ENCODE measurements around the gene UPB1. TPM values are rescaled to one million over a fixed set of nuclear protein-coding genes. Genes with fewer than 3 reads are reported as not detected.

UPB1 gene
- total and polyA plus RNA-seq, 8 donors, result 0.35 to 0.73 TPM; not detected in 6

DNA sequence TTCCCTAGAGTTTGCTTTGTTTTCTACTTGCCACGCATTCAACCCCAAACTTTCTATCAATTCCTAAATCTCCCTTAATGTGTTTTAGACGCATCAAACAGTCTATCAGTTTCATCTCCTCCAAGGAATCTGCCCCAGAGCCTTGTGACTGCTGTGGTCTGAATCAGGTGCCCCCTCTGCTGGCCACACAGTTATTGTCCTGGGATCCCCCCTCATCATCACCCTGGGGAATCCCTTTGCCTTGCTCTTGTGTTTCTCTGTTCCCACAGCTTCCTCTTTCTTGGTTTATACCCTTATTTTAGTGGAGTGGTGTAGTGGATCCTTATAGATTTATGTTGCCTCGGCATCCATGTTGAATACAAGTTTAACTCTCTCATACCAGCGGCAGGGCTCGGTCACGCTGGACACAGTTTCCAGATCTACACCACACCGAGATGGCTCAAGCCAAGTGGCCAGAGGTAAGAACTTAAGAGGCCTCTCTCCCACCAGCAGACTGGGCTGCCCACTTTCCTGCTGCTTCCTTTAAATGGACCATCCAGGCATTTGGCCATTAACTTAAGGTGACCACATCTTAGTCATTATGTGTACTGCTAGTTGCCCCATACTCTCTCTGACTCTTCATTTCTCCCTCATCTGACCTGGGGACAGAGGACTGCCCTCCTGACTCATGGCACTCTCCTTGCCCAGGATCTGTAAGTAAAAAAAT is 8.2 kb downstream of the UPB1 start:
- peak; percentile 63 to 73 for DNase-seq
- WGBS, 5 donors, result 69 to 81% (median 79%) methylated on average over 7 of the region's 7 CpGs
- no peak for TF ChIP-seq EP300 (IDR thresholded peaks at IDR 0.05)
- TF ChIP-seq, protein P1, sequence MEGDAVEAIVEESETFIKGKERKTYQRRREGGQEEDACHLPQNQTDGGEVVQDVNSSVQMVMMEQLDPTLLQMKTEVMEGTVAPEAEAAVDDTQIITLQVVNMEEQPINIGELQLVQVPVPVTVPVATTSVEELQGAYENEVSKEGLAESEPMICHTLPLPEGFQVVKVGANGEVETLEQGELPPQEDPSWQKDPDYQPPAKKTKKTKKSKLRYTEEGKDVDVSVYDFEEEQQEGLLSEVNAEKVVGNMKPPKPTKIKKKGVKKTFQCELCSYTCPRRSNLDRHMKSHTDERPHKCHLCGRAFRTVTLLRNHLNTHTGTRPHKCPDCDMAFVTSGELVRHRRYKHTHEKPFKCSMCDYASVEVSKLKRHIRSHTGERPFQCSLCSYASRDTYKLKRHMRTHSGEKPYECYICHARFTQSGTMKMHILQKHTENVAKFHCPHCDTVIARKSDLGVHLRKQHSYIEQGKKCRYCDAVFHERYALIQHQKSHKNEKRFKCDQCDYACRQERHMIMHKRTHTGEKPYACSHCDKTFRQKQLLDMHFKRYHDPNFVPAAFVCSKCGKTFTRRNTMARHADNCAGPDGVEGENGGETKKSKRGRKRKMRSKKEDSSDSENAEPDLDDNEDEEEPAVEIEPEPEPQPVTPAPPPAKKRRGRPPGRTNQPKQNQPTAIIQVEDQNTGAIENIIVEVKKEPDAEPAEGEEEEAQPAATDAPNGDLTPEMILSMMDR (IDR thresholded peaks at IDR 0.05), result peak in 5 of 7 experiments; percentile 34 to 59 (median 53)
- H3K27ac ChIP-seq, result no peak overlapping the region
- H3K36me3 ChIP-seq, result no peaks in the 10 kb centered on the region
- intact Hi-C loops (cut with DNase I; ENCODE audit: low total_unique reads), result loop anchor here (5.0 kb wide), 1 partner anchor 81 kb away; no protein-coding TSS in a partner anchor
- H3K27me3 ChIP-seq, result no peaks in the 10 kb centered on the region
- no peaks in the 10 kb centered on the region for H3K9me3 ChIP-seq
- peaks cover 7 to 38% (median 21%) of the 10 kb centered on the region in 4 donors for H3K4me1 ChIP-seq
- no peak overlapping the region for H3K4me3 ChIP-seq

DNA sequence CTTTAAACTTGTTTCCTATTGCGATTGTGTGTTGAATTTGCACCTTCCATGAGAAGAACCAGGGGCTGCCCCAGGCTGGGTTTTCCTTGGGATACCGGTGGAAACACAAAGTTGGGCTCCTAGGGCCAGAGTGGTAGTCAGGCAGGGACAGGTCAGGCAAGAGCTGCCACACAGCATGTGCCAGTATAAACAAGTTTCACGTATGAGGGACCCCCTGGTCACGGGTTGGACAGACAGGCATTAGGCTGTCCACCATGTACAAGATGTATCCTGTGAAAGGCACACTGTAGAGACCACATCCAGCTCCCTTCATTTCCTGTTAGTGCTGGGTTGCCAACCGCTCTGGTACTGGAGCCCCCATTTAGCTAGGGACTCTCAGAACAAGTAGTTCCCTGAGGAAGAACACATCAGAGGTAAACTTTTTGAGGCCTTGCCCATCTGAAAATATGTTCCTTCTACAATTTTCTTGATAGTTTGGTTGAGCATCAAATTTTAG is 8.8 kb downstream of the UPB1 start:
- H3K4me3 ChIP-seq, result no peak overlapping the region
- no peaks in the 10 kb centered on the region for H3K9me3 ChIP-seq
- WGBS, 5 donors, result 88 to 92% (median 89%) methylated on average over 5 of the region's 5 CpGs
- no peak for TF ChIP-seq POLR2A (IDR thresholded peaks at IDR 0.05)
- peaks cover 7 to 38% (median 21%) of the 10 kb centered on the region in 4 donors for H3K4me1 ChIP-seq
- intact Hi-C loops (cut with DNase I; ENCODE audit: low total_unique reads), result loop anchor here (5.0 kb wide), 1 partner anchor 82 kb away; no protein-coding TSS in a partner anchor
- H3K27me3 ChIP-seq, result no peaks in the 10 kb centered on the region
- DNase-seq, result peak in 1 of 2 donors; percentile 3
- H3K27ac ChIP-seq, result no peak overlapping the region
- no peaks in the 10 kb centered on the region for H3K36me3 ChIP-seq

GRCh38 chr22:24504540-24504939 is 9.4 kb downstream of the UPB1 start:
- H3K9me3 ChIP-seq, result no peaks in the 10 kb centered on the region
- intact Hi-C loops (cut with DNase I; ENCODE audit: low total_unique reads), result loop anchor here (5.0 kb wide), 1 partner anchor 82 kb away; no protein-coding TSS in a partner anchor
- TF ChIP-seq POLR2AphosphoS5 (IDR thresholded peaks at IDR 0.05), result no peak
- no peak for TF ChIP-seq POLR2A (IDR thresholded peaks at IDR 0.05)
- TF ChIP-seq, protein P1 (IDR thresholded peaks at IDR 0.05), result no peak
- no peak for TF ChIP-seq EP300 (IDR thresholded peaks at IDR 0.05)
- no peak overlapping the region for H3K27ac ChIP-seq
- no peaks in the 10 kb centered on the region for H3K27me3 ChIP-seq
- peak in 1 of 2 donors; percentile 8 for DNase-seq
- 86 to 100% (median 90%) methylated on average over 1 to 2 of the region's 2 CpGs for WGBS, 5 donors
- H3K4me1 ChIP-seq, result peaks cover 7 to 40% (median 21%) of the 10 kb centered on the region in 4 donors
- H3K4me3 ChIP-seq, result no peak overlapping the region
- no peaks in the 10 kb centered on the region for H3K36me3 ChIP-seq

- TF ChIP-seq, protein P1 (IDR thresholded peaks at IDR 0.05), result no peak
- TF ChIP-seq EP300 (IDR thresholded peaks at IDR 0.05), result no peak
- TF ChIP-seq POLR2A (IDR thresholded peaks at IDR 0.05), result no peak
- TF ChIP-seq POLR2AphosphoS5 (IDR thresholded peaks at IDR 0.05), result no peak
- DNase-seq, result peak in 1 of 2 donors; percentile 17
- WGBS, 5 donors, result 88 to 96% (median 92%) methylated on average over 3 of the region's 3 CpGs
- Histone ChIP-seq H3K4me3 (no peak overlapping the region), H3K27me3 (no peaks in the 10 kb centered on the region), H3K36me3 (no peaks in the 10 kb centered on the region), H3K27ac (peak overlapping the region in 1 of 5 donors; percentile 22), H3K4me1 (peaks cover 10 to 46% (median 24%) of the 10 kb centered on the region in 4 donors), H3K9me3 (no peaks in the 10 kb centered on the region)
- intact Hi-C loops (cut with DNase I; ENCODE audit: low total_unique reads), result loop anchor here (5.0 kb wide), 1 partner anchor 83 kb away; no protein-coding TSS in a partner anchor
Measured at GRCh38 chr22:24504956-24505736, 10.0 kb downstream of the UPB1 start.
